ENCODE results near the gene LTBP3. TPM values are rescaled to one million over a fixed set of nuclear protein-coding genes. Genes with fewer than 3 reads are reported as not detected.

Gene LTBP3
- total RNA-seq, 1 experiment from 2014 or later: 10.6 TPM

DNA sequence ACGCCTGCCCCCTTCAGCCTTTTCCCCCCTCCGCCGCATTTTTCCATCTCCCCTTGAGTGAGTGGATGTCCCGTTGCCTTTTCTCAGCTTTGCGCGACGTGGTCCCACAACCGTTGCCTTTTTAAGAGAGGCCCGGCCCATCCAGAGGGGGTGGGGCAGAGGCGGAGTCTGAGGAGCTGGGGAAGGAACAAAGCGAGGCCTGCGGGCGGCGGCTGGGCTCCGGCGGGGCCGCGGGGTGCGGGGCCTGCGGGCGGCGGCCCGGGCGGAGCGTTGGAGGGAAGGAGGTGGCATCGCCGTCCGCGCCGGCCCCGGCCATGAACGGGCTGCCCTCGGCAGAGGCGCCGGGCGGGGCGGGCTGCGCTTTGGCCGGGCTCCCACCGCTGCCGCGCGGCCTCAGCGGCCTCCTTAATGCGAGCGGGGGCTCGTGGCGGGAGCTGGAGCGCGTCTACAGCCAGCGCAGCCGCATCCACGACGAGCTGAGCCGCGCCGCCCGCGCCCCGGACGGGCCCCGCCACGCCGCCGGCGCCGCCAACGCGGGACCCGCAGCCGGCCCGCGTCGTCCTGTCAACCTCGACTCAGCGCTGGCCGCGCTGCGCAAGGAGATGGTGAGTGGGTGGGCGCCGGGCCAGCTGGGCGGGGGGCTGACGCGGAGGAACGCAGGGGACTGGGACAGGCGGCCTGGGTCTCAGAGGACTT lies 14.3 kb upstream of the LTBP3 start, which contains the start of gene FAM89B:
FAM89B (plus strand) TSS at position 183 of the 696 bp plus-strand sequence; CDS start at position 315, 132 bp downstream.
- peaks cover 8% of the 10 kb centered on the region; the same call in 1 of the 2 replicates for H3K27me3 ChIP-seq (ENCODE audit: insufficient read depth, low read length)
- no peak within 1 kb of the TSS for H3K14ac ChIP-seq (ENCODE audit: insufficient read depth, low read length)
- H2BK12ac ChIP-seq (ENCODE audit: insufficient read length, low read depth, low read length): no peak within 1 kb of the TSS
- no peak within 1 kb of the TSS for H2BK15ac ChIP-seq (ENCODE audit: low read depth, low read length)
- Mint-ChIP-seq H3K27me3 (ENCODE audit: low read depth) (peaks cover 21% of the 10 kb centered on the region), H3K4me3 (peak within 1 kb of the TSS; percentile 99), H3K9me3 (no peaks in the 10 kb centered on the region; a peak in 1 of 5 replicates), H3K4me1 (peaks cover 38 to 54% of the 10 kb centered on the region in 2 experiments), H3K27ac (peak within 1 kb of the TSS in 2 of 3 experiments; percentile 70 to 85; a peak in 3 of 7 replicates), H3K36me3 (ENCODE audit: insufficient read depth in 1 of 3, low read depth in 3 of 3) (peaks cover 6 to 14% (median 9%) of the 10 kb centered on the region in 3 experiments; a peak in 6 of 7 replicates)
- no peaks in the 10 kb centered on the region; the same call in 1 of the 2 replicates for H3K4me1 ChIP-seq (ENCODE audit: insufficient read depth, low read length)
- no peak within 1 kb of the TSS for H2AFZ ChIP-seq (ENCODE audit: low read length)
- H3K4me2 ChIP-seq (ENCODE audit: insufficient read depth, insufficient read length, low read length): peak within 1 kb of the TSS; percentile 78
- DNase-seq: peak; percentile 79
- TF ChIP-seq CTCF (conservative IDR thresholded peaks at IDR 0.05): no peak
- H2AK5ac ChIP-seq (ENCODE audit: insufficient read length, low read length): no peak within 1 kb of the TSS
- no peak within 1 kb of the TSS for H3K4ac ChIP-seq (ENCODE audit: low read depth, low read length)
- no peak within 1 kb of the TSS for H2BK120ac ChIP-seq (ENCODE audit: low read depth, low read length, poor library complexity, severe bottlenecking)
- no peak within 1 kb of the TSS for H3K9ac ChIP-seq (ENCODE audit: extremely low read depth, insufficient read length, low read length)
- no peak within 1 kb of the TSS for H4K5ac ChIP-seq (ENCODE audit: insufficient read length, low read depth, low read length)
- H3K27ac ChIP-seq (ENCODE audit: insufficient read length, low read depth, low read length): no peak within 1 kb of the TSS
- no peaks in the 10 kb centered on the region; the same call in 1 of the 2 replicates for H3K79me2 ChIP-seq (ENCODE audit: insufficient read depth, low read length)
- H3K9me3 ChIP-seq (ENCODE audit: control insufficient read depth, low read depth, low read length): no peaks in the 10 kb centered on the region
- no peak within 1 kb of the TSS for H4K91ac ChIP-seq (ENCODE audit: insufficient read length, low read depth, low read length)
- no peak within 1 kb of the TSS for H3T11ph ChIP-seq (ENCODE audit: low read length)
- H3K23me2 ChIP-seq (ENCODE audit: insufficient read length, low read depth, low read length, poor library complexity, severe bottlenecking): peaks cover 25% of the 10 kb centered on the region
- WGBS (ENCODE audit: extremely low coverage, insufficient read length, low lambda C conversion rate): no CpG with 5 or more reads among the region's 86 CpGs
- no peak within 1 kb of the TSS for H4K8ac ChIP-seq (replicated peaks; ENCODE audit: insufficient read length, low read depth, low read length)
- peaks cover 4% of the 10 kb centered on the region for H3K79me1 ChIP-seq (ENCODE audit: insufficient read depth, low read depth, low read length, poor library complexity, severe bottlenecking)
- no peaks in the 10 kb centered on the region for H4K20me1 ChIP-seq (ENCODE audit: control insufficient read depth, insufficient read depth, insufficient read length)
- H2BK20ac ChIP-seq (ENCODE audit: low read depth, low read length, poor library complexity, severe bottlenecking): no peak within 1 kb of the TSS
- H3K56ac ChIP-seq (ENCODE audit: insufficient read length, low read depth, low read length): no peak within 1 kb of the TSS
- H3K18ac ChIP-seq (ENCODE audit: insufficient read length, low read depth, low read length): no peak within 1 kb of the TSS
- no peak within 1 kb of the TSS for H2BK5ac ChIP-seq (ENCODE audit: insufficient read length, low read length)
- no peak within 1 kb of the TSS for H3K23ac ChIP-seq (ENCODE audit: insufficient read length, low read depth, low read length)

Measured in H9 (cell line).